A549 (cell line): ENCODE data around the gene ADSS1.

Source experiments
- CBX2 ChIP-seq: fragments of 200-600 bp; sonication (generic); IDR thresholded peaks from 2 replicates; pipeline ENCODE4 v1.6.1; 2016; ENCODE audit warnings: low read depth, mild to moderate bottlenecking, borderline replicate concordance
- CEBPB ChIP-seq, 2 experiments: fragments of >200 bp in 1 of 2; sonication (Bioruptor Twin) in 1 of 2; formaldehyde crosslinking in 1 of 2; IDR thresholded peaks; 2 replicates each; pipeline ENCODE4 v1.6.1; 2012 to 2016
- KDM1A ChIP-seq: fragments of 200-600 bp; sonication (generic); IDR thresholded peaks from 2 replicates; pipeline ENCODE4 v1.6.1; 2016; ENCODE audit warnings: low read depth, mild to moderate bottlenecking
- NR3C1 ChIP-seq: fragments of >200 bp; sonication (Bioruptor Twin); formaldehyde crosslinking; IDR thresholded peaks from 3 replicates; pipeline ENCODE4 v1.6.1; 2017
- POLR2A ChIP-seq: IDR thresholded peaks from 2 replicates; pipeline ENCODE4 v1.6.1; 2012; ENCODE audit warnings: mild to moderate bottlenecking, low read length
- RARB ChIP-seq: fragments of 250-450 bp; sonication (Bioruptor Pico); IDR thresholded peaks from 2 replicates; pipeline ENCODE4 v1.8.0; 2021; ENCODE audit warnings: mild to moderate bottlenecking, moderate library complexity
- SMC3 ChIP-seq: fragments of >200 bp; sonication (Bioruptor Twin); formaldehyde crosslinking; IDR thresholded peaks from 3 replicates; pipeline ENCODE4 v1.6.1; 2018; ENCODE audit warnings: inconsistent platforms
- TP53 ChIP-seq: fragments of 250-450 bp; sonication (Bioruptor Pico); IDR thresholded peaks from 2 replicates; pipeline ENCODE4 v1.5.0; 2021; ENCODE audit warnings: mild to moderate bottlenecking, moderate library complexity
- ZNF302 ChIP-seq: fragments of 250-450 bp; sonication (Bioruptor Pico); IDR thresholded peaks from 2 replicates; pipeline ENCODE4 v1.9.0; 2021; ENCODE audit warnings: inconsistent platforms, mild to moderate bottlenecking, moderate library complexity
- TF ChIP-seq, protein P1 (sequence below): fragments of >200 bp; sonication (Bioruptor Twin); formaldehyde crosslinking; IDR thresholded peaks from 3 replicates; pipeline ENCODE4 v1.5.1; 2016
- TF ChIP-seq, protein P2 (sequence below): IDR thresholded peaks from 2 replicates; pipeline ENCODE4 v1.6.1; 2012
- TF ChIP-seq, protein P3 (sequence below): fragments of 150-350 bp; IDR thresholded peaks from 2 replicates; pipeline ENCODE4 v1.6.1; 2014; ENCODE audit warnings: low read depth, mild to moderate bottlenecking, low read length
- TF ChIP-seq, protein P4 (sequence below): fragments of 250-450 bp; sonication (Bioruptor Pico); IDR thresholded peaks from 2 replicates; pipeline ENCODE4 v1.5.0; 2021; ENCODE audit warnings: mild to moderate bottlenecking, moderate library complexity, borderline replicate concordance
- TF ChIP-seq, protein P5 (sequence below): fragments of >200 bp; sonication (Bioruptor Twin); formaldehyde crosslinking; IDR thresholded peaks from 2 replicates; pipeline ENCODE4 v1.6.1; 2016

DNA sequence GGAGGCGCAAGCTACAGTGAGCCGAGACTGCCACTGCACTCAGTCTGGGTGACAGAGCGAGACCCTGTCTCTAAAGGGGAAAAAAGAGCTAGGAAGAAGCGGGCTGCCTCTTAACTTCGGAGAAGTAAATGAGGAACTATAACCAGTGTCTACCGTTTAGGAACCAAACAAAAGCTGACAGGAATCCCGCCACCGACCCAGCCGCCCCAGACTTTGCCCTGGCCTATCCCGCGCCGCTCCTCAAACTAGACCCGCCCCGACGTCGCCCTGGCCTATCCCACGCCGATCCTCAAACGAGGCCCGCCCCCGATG, 28.4 kb downstream of the ADSS1 start:
- no peak for TF ChIP-seq KDM1A
- TF ChIP-seq, protein P1, sequence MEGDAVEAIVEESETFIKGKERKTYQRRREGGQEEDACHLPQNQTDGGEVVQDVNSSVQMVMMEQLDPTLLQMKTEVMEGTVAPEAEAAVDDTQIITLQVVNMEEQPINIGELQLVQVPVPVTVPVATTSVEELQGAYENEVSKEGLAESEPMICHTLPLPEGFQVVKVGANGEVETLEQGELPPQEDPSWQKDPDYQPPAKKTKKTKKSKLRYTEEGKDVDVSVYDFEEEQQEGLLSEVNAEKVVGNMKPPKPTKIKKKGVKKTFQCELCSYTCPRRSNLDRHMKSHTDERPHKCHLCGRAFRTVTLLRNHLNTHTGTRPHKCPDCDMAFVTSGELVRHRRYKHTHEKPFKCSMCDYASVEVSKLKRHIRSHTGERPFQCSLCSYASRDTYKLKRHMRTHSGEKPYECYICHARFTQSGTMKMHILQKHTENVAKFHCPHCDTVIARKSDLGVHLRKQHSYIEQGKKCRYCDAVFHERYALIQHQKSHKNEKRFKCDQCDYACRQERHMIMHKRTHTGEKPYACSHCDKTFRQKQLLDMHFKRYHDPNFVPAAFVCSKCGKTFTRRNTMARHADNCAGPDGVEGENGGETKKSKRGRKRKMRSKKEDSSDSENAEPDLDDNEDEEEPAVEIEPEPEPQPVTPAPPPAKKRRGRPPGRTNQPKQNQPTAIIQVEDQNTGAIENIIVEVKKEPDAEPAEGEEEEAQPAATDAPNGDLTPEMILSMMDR = no peak
- TF ChIP-seq CBX2 = no peak
- no peak for TF ChIP-seq POLR2A
- TF ChIP-seq SMC3 = no peak
- TF ChIP-seq CEBPB (IDR thresholded peaks at IDR 0.05) = no peak
- TF ChIP-seq, protein P2, sequence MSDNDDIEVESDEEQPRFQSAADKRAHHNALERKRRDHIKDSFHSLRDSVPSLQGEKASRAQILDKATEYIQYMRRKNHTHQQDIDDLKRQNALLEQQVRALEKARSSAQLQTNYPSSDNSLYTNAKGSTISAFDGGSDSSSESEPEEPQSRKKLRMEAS = no peak
- no peak for TF ChIP-seq ZNF302
- TF ChIP-seq NR3C1 = no peak
- TF ChIP-seq, protein P3, sequence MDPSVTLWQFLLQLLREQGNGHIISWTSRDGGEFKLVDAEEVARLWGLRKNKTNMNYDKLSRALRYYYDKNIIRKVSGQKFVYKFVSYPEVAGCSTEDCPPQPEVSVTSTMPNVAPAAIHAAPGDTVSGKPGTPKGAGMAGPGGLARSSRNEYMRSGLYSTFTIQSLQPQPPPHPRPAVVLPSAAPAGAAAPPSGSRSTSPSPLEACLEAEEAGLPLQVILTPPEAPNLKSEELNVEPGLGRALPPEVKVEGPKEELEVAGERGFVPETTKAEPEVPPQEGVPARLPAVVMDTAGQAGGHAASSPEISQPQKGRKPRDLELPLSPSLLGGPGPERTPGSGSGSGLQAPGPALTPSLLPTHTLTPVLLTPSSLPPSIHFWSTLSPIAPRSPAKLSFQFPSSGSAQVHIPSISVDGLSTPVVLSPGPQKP = no peak
- TF ChIP-seq, protein P4, sequence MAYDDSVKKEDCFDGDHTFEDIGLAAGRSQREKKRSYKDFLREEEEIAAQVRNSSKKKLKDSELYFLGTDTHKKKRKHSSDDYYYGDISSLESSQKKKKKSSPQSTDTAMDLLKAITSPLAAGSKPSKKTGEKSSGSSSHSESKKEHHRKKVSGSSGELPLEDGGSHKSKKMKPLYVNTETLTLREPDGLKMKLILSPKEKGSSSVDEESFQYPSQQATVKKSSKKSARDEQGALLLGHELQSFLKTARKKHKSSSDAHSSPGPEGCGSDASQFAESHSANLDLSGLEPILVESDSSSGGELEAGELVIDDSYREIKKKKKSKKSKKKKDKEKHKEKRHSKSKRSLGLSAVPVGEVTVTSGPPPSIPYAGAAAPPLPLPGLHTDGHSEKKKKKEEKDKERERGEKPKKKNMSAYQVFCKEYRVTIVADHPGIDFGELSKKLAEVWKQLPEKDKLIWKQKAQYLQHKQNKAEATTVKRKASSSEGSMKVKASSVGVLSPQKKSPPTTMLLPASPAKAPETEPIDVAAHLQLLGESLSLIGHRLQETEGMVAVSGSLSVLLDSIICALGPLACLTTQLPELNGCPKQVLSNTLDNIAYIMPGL (CRISPR knock-in tag) = no peak
- TF ChIP-seq, protein P5, sequence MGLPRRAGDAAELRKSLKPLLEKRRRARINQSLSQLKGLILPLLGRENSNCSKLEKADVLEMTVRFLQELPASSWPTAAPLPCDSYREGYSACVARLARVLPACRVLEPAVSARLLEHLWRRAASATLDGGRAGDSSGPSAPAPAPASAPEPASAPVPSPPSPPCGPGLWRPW = no peak
- no peak for TF ChIP-seq TP53
- no peak for TF ChIP-seq RARB (CRISPR knock-in tag)
